Activated T-helper 1 cell treated with anti-CD3 and anti-CD28 coated beads, Interleukin-12 subunit alpha, Interleukin-12 subunit beta, Interleukin-2, Interleukin-4 antibody, amounts not matched to agents 30 ng/mL and 10 ng/mL and 1 ng/mL, durations not matched to agents 14 hours and 24 hours and 36 hours (primary cell): ENCODE data around the gene CIAO2A. TPM values are rescaled to one million over a fixed set of nuclear protein-coding genes. Genes with fewer than 3 reads are reported as not detected.

ENCODE experiments used
- total RNA-seq: library from RNA; stranded (reverse); gene quantifications from 2 replicates; pipeline ENCODE4 v1.2.3, GENCODE V29; 2022

CIAO2A gene
- total RNA-seq, 1 donor from 2014 or later, result 70.1 TPM

Other genes starting within 250 kb of the CIAO2A start
- gene DAPK2, start 47.4 kb downstream of the CIAO2A start, total RNA-seq, result 8.6 and 8.7 TPM in 2 replicates
- 139 and 147 TPM in 2 replicates for gene SNX1, start 2.1 kb upstream of the CIAO2A start, total RNA-seq
- gene SNX22, start 57.9 kb upstream of the CIAO2A start, total RNA-seq, result 0.99 and 1.1 TPM in 2 replicates
- gene PPIB, start 69.2 kb upstream of the CIAO2A start, total RNA-seq, result 383 and 388 TPM in 2 replicates